GM19023 (cell line): ENCODE measurements around the gene CCDC40.
"Not testable (repeated sequence)": the region's sequence is repeated elsewhere in the genome, so short reads cannot be mapped to it uniquely, and the experiment has no call there.

Experiments used
- ATAC-seq: cut with Tn5 transposase; IDR thresholded peaks from one replicate; pipeline ENCODE4 v1.9.1; 2021; ENCODE audit warnings: mild to moderate bottlenecking, moderate library complexity; ENCODE audit not compliant: unreplicated experiment

CCDC40 gene

DNA sequence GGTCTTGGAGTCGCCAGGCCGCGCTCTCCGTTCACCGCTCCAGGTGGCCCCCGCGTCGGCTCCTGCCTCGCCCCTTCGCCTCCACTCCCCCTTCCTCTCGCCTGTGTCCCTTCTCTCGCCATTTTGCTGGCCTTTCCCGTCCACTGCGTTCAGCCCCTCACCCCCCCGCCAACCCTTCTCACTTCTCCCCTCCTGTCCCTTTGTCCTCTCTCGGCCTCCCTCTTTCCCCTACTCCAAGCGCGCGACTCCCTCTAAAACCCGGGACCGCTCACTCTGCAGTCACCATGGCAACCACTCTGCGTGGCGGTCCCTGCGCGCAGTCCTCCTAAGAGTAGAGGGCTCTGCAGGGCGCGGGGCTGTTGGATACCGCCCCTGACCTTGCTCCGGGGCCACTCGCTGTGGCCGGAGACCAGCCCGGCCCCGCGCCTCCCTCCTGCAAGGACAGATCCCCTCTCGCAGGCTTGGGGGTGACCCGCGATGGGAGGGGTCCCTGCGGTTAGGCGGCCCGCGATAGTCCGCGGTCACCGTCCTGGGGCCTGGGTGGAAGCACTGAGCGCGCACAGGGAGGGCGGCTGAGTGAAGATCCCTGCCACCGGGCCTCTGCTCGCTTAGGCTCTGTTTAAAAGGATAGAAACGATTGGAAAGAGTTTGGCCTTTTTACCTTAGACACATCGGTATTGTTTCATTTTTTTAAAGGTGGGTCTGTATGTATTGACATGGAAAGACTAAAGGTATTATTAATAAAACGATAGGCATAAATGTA, 454 bp downstream of the CCDC40 start:
- ATAC-seq: no peak

DNA sequence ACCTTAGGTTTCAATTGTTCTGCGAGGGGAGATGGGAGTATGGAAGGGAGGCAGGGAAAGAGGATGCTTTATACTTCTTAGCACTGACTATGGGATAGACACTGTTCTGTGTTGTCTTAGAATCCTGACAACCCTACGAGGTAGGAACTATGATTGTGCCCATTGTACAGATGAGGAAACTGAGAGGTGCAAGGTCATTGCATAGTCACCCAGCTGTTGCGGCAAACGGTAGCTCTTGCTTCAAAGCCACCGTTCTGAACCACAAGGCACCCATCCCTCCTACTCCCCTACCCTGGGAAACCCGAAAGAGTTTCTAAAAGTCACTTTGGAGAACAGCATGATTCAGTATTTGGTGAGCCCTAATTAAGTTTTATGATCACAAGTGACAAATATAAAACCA, 7.5 kb downstream of the CCDC40 start:
- ATAC-seq: no peak

DNA sequence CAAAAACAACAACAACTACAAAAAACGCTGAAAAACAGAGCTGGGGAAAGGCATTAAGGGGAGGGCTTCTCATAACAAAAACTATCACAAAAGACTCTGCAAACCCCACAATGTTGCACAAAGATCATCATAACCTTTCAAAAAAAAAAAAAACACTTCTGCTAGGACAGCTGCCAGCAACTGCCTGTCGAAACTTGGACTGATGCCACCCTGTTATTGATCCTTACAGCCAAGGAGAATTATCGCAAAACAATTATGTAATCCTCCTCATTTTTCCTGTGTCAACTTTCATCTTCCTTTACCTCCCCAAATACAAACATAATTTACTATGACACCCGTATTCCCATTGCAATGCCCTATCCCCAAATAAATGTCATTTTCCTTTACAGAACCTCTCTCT, 9.3 kb downstream of the CCDC40 start:
- ATAC-seq: no peak

DNA sequence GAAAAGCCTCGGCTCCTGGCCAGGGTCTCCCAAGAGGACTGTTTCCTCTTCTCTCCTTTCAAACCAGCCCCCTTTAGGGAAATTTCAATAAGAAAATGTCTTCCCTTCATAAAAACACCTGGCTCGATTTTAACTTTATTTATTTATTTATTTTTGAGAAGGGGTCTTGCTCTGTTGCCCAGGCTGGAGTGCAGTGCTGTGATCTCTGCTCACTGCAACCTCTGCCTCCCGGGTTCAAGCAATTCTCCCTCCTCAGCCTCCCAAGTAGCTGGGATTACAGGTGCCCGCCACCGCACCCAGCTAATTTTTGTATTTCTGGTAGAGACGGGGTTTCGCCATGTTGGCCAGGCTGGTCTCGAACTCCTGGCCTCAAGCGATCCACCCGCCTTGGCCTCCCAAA, 10.3 kb downstream of the CCDC40 start:
- ATAC-seq: not testable (repeated sequence)

DNA sequence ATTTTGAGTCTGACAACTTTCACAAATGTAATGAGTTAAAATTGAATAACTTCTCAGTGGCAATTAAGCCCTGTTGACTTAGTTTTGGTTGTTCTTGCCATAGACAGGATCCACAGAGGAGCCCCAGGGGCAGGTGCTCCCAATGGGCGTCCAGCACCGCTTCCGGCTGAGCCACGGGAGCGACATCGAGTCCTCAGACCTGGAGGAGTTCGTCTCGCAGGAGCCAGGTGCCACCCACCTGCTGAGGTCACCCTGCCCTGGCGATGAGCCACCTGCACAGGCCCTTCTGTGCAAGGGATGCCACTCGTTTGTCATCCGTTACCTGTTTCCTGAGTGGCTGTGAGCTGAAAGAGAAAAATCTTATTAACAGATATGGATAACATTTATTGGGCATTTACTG, 10.7 kb downstream of the CCDC40 start:
- ATAC-seq: no peak

DNA sequence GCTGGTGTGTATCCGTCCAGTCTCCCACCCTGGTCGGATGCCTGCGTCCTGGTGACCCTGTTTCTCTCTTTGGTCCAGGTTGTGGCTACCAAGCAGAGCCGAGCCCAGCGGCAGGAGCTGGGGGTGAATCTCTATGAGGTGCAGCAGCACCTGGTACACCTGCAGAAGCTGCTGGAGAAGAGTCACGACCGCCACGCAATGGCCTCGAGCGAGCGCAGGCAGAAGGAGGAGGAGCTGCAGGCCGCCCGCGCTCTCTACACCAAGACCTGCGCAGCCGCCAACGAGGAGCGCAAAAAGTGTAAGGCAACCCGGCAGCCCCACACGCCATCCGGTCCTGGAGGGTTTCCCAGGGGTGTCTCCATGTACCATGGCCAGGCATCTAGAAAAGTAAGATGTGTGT, 13.5 kb downstream of the CCDC40 start:
- no peak for ATAC-seq

DNA sequence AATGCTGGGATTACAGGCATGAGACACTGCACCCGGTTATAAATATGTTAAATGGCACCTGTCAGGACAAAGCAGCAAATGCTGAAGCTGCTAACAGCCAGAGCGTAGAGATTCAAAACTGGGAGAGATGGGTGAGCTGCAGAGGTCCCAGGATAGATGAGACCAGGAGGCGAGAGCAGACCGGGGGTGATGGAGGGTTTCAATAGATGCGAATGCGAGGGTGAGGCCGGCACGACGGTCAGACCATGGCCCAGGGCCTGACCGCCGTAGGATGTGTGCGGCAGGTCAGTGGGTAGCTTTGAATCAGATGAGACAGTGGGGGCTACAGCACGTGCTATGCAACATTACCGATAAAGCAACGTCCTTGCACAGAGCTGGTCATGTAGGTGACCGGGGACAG, 14.3 kb downstream of the CCDC40 start:
- ATAC-seq: no peak

DNA sequence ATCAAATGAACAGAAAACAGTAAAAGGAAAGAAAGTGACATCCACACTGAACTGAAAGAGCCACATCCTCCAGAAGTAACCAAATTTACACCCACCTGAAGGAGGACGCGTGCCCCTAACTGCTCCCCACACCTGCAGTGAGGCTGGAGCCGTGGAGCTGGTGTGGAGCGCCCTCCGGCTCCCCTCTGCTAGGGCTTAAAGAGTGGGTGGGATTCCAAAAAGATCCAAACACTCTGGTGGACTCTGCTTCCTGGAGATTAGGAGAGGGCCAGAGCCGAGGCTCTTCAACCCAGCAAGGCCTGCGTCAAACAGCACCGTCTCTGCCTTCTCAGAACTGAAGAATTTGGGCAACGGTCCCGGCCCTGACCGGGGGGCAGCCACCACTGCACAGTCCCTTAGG, 15.2 kb downstream of the CCDC40 start:
- no peak for ATAC-seq

DNA sequence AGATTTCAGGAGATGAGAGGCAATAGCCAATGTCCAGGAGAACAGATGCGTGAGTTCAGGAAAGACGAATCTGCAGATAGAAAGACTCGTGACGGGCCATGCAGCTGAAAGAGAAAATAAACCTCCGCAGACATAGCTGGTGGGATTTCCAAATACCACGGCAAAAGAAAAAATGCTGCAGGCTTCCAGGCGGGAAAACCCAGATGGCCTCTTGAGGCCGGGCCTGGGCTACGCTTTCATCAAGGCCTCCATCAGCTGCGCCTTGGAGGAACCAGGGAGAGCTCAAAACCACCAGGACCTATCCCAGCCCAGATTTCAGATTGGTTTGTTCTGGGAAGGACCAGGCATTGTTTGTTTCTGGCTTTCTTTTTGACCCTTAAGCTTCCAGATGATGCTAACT, 16.7 kb downstream of the CCDC40 start:
- ATAC-seq: no peak

DNA sequence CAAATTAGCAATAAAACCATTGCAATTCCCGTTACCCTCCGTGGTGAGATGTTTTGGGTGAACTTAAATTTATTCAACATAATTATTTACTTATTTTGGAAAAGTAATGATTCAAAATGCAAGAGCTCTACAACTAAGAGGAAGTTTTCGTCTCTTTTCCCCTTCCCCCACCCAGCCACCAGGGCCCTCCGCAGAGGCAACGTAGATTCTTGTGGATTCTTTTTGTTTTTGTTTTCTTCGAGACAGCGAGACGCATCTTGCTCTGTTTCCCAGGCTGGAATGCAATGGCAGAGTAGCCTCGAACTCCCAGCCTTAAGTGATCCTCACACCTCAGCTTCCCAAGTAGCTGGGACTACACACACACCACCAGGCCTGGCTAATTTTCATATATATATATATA, 19.2 kb downstream of the CCDC40 start:
- ATAC-seq: no peak

DNA sequence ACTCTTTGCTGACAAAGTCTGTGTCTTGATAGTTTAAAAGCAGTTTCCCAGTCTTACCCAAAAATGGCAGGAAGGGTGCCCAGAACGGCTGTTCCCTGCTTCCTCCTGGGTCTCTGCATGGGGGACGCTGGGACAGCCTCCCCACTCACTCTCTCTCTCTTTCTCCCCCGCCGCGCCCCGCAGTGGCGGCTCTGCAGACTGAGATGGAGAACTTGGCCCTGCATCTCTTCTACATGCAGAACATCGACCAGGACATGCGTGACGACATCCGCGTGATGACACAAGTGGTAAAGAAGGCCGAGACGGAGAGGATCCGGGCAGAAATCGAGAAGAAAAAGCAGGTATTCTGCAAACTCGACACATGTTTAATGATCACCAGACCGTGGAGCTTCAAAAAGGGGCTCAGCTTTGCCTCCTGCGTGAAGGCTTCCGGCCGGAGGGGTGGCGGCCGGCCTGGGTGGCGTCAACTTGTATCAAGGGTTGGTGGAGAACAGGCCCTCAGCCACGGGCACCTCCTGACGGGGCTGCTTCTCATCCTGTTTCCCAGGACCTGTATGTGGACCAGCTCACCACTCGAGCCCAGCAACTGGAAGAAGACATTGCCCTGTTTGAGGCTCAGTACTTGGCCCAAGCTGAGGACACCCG, 22.0 kb downstream of the CCDC40 start:
- ATAC-seq: no peak

DNA sequence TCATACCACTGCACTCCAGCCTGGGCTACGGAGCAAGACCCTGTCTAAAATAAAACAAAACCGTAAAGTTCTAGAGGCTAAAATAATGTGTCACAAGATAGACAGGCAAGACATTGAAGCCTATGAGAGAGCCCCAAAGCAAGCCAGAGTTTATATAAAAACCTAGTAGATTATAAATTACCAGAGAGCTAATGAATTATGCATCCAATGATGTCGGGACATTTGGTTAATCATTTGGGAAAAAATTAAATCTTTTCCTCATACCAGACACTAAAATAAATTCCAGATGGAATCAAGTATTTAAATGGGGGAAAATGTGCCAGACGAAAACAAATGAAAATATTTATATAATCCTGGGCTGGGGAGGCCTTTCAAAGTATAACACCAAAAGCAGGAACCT, 24.2 kb downstream of the CCDC40 start:
- no peak for ATAC-seq

DNA sequence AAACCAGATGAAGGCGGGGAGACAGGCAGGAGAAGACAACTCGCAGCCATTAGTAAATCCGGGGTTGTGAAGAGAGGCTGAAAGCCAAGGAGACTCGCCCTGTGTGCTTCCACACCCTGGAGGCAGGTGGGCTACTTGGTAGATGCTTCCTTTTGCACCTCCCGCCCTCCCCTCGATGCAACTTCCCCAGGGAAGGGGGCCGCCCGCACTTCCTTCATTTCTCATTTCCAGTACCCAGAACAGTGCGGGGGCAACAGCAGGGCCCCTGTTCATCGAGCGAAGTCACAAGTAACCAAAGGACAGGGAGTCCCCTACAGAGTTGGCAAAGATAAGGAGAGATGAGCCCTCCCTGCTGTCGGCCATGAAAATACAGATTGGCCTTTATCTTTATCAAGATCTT, 25.0 kb downstream of the CCDC40 start:
- ATAC-seq: no peak

DNA sequence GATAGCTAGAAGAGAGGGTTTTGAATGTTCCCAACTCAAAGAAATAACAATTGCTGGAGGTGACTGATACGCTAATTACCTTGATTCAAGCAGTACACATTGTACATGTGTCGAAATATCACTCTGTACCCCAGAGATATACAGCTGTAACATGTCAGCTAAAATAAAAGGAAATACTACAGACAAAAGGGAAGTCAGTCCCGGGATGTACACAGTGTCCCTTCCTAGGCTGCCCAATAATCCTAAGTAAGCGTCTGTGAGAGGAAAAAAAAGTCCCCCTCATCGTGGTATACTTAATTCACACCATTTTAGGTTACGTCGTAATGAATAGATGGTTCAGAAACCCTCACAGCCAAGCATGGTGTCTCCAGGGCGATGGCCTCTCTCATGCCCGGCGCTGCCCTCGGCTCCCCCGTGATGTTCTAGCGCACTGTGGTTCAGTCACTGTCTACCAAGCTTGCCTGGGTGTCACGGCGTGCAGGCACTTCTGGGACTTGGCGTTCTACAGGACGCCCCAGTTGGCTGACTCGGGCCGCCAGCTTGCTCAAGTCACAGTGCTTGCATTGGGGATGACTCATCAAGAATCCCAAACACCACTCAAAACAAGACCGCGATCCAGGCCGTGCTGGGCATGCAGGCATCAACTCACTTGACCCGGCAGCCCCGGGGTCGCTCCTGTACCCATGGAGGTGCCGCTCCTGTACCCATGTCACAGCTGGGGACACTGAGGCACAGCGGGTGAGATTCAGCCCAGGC, 27.6 kb downstream of the CCDC40 start:
- no peak for ATAC-seq

DNA sequence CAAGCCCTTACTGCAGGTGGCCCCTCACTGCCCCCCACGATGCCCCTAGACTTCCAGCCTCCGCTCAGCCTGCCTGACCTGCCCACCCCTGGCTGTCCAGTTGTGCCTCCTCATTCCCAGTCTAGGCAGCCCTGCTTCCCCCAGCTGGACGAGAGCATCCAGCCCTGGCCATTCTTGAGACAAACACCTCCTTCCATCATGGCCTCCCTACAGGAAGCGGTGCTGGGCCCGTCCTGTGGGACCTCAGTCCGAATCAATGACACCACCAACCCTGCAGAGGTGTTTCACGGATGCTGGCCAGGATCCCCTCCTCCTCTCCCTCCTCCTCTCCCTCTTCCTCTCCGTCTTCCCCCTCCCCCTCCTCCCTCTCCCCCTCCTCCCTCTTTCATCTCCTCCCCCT, 28.3 kb downstream of the CCDC40 start:
- ATAC-seq: no peak

DNA sequence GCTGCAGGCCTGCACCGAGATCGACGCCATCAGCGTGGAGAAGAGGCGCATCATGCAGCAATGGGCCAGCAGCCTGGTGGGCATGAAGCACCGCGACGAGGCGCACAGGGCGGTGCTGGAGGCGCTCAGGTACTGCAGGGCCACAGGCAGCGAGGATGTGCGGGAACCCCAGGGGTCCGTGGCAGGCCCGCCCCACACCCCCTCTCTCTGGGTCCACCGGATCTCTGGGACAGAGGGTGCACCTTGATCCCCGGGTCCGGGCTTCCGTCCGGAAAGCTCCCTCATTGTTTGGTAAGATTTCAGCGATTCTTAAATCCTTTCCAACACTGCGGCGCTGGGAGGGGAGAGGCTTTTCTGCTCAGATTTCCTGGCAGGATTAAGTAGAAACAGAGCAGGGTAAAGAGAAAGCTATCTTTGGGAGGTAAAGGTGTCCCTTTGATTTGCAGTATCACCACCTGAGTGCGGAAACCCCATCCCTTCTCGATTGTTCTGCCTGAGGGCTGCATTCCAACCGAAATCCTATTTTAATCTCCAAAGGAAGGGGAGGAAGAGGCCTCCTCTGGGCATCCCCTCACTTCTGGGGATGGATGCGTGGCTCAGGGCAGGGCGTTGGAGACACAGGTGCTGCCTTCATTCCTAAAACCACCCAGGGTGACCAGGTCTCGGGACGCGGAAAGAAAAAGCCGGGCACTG, 29.2 kb downstream of the CCDC40 start:
- ATAC-seq: no peak

DNA sequence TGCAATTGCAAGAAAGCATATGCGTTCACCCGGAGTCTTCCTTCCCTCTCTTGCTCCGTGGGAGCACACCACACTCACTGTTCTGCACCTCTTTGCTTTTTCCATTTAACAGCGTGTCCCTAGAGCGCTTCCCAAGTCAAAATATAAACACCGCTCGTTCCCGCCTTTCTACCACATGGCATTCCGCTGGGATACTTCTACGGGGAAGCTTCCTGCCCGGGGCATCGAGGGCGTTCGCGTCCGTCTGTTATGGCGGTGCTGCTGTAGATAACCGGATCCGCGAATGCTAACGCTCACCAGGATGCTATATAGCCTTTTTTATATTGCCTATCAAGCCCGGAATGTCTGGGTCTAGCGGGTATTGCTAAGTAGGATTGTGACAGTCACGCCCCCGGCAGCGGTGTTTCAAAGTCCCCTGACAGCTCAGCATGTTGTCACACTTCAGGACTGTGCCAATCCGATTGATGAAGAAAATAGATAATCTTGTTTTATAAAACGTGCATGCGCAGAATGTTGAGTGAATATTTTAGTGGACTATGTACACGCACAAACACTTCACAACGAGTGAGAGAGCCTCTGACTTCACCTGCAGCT, 31.0 kb downstream of the CCDC40 start:
- no peak for ATAC-seq

DNA sequence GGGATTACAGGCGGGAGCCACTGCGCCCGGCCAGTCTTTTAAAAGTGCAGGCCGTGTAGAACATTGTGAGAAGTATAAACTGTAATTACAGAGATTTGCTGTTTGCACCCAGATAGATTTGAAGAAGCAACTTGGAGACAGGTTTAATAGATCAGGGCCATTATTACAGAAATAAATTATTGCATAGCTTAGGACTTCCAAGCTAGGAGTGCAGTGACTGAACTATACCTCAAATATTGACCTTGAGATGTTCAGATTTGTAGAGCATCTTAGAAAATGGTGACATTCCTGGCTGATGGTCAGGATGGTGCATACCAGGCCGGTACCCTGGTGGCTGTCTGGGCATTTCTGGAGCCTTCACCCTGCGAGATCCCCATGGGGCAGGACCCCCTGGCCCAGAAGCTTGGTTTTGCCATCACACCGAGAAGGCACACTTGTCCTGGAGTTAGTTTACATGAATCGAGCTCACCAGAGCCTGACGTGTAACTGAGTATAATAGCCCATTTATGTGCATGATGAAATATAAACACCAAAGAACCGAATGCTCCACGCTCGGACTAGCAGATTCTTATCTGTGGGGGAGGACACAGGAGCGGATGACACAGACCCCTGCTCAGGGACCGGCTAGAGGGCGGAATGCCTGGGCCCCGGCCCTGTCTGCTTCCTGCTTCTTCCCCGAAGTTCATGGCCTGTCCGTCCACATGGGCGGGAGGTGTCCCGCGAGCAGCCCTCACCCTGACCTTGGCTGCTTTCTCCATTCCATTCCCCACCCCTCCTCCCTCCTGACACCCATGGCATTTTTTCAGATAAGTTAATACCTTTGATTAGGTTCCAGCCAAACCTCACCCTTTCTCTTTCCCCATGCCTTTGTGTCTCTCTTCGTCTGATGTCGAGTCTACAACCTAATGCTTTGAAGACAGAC, 32.1 kb downstream of the CCDC40 start:
- ATAC-seq: no peak

DNA sequence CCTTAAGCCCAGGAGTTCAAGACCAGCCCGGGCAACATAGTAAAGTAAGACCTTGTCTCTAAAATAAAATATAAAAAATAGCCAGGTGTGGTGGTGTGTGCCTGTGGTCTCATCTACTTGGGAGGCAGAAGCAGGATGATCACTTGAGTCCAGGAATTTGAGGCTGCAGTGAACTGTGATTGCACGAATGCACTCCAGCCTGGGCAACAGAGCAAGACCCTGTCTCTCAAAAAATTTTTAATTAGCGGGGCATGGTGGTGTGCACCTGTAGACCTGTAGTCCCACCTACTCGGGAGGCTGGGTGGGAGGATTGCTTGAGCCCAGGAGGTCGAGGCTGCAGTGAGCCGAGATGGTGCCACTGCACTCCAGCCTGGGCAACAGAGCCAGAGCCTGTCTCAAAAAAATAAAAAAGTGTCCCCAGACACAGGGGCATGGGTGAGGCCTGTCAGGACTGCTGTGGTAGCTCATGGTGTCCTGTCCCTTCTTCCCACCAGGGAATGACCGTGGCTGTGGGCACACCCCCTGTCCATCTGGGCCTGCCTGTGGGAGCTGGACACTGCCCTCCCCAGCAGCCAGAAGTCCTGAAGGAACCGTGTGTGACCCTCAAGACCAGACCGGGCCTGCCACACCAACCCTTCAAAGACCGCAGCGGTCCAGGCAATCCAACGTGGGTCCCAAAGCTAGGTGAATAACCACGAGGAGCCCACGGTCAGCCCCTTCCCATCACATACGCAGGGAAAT, 34.1 kb downstream of the CCDC40 start:
- ATAC-seq: no peak
